Measurements from ENCODE around the gene SYT17.

Gene SYT17

DNA sequence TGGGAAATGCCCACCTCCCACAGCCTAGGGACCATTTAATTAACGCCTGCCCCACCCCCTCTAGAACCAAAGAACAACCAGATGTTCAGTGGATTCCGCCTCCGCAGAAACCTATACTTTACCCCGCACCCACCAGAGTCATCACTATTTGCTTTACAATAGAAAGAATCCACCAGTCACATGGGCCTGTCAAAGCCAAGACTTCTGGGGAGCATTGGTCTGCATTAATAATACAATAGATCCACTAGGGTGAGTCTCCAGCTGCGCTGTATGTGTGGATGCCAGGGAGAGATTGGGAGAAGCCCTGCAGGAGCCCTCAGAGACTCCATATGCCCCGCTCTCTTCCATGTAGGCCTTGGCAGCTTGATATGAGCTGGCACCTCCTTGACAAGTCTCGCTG is 148.8 kb downstream of the SYT17 start:
- no peak for TF ChIP-seq GABPA (IDR thresholded peaks at IDR 0.05; ENCODE audit: low read depth)
- no peak for TF ChIP-seq POLR2AphosphoS5 (IDR thresholded peaks at IDR 0.05; ENCODE audit: low read depth)
- TF ChIP-seq SPI1 (IDR thresholded peaks at IDR 0.05; ENCODE audit: borderline replicate concordance, low read depth): no peak
- TF ChIP-seq, protein P1, sequence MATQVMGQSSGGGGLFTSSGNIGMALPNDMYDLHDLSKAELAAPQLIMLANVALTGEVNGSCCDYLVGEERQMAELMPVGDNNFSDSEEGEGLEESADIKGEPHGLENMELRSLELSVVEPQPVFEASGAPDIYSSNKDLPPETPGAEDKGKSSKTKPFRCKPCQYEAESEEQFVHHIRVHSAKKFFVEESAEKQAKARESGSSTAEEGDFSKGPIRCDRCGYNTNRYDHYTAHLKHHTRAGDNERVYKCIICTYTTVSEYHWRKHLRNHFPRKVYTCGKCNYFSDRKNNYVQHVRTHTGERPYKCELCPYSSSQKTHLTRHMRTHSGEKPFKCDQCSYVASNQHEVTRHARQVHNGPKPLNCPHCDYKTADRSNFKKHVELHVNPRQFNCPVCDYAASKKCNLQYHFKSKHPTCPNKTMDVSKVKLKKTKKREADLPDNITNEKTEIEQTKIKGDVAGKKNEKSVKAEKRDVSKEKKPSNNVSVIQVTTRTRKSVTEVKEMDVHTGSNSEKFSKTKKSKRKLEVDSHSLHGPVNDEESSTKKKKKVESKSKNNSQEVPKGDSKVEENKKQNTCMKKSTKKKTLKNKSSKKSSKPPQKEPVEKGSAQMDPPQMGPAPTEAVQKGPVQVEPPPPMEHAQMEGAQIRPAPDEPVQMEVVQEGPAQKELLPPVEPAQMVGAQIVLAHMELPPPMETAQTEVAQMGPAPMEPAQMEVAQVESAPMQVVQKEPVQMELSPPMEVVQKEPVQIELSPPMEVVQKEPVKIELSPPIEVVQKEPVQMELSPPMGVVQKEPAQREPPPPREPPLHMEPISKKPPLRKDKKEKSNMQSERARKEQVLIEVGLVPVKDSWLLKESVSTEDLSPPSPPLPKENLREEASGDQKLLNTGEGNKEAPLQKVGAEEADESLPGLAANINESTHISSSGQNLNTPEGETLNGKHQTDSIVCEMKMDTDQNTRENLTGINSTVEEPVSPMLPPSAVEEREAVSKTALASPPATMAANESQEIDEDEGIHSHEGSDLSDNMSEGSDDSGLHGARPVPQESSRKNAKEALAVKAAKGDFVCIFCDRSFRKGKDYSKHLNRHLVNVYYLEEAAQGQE (IDR thresholded peaks at IDR 0.05; ENCODE audit: insufficient replicate concordance, low read depth): no peak
- Histone ChIP-seq H3K27me3 (ENCODE audit: insufficient read depth, poor library complexity, severe bottlenecking) (no peaks in the 10 kb centered on the region), H3K27ac (replicated peaks) (no peak overlapping the region), H3K4me3 (replicated peaks; ENCODE audit: insufficient read depth, low read length) (no peak overlapping the region)
- DNase-seq (ENCODE audit: low read depth in 1 of 2, low spot score in 1 of 2): no peak
